PFSK-1 (cell line): ENCODE measurements around the gene PTPN22.

Experiments used
- FOXP2 ChIP-seq: optimal IDR thresholded peaks from 2 replicates; pipeline ENCODE3; 2011; ENCODE audit warnings: borderline replicate concordance, control low read depth, inconsistent platforms; ENCODE audit not compliant: insufficient read depth; ENCODE audit errors: extremely low read length, extremely low read depth
- POLR2AphosphoS5 ChIP-seq: IDR thresholded peaks from 2 replicates; pipeline ENCODE4 v1.6.1; 2012; ENCODE audit warnings: low read depth, mild to moderate bottlenecking, control low read depth, low read length, moderate library complexity
- REST ChIP-seq, 2 experiments: IDR thresholded peaks; 2 replicates each; pipeline versions ENCODE4 v1.6.1 to v1.8.0; 2011 to 2012; ENCODE audit warnings: low read depth in 2 of 2, low read length in 2 of 2, control low read depth in 1 of 2, inconsistent platforms in 1 of 2, mild to moderate bottlenecking in 1 of 2, moderate library complexity in 1 of 2; ENCODE audit not compliant: insufficient read depth in 1 of 2
- SIN3A ChIP-seq: IDR thresholded peaks from 2 replicates; pipeline ENCODE4 v1.6.1; 2012; ENCODE audit warnings: mild to moderate bottlenecking, low read length, moderate library complexity, borderline replicate concordance; ENCODE audit not compliant: insufficient read depth
- TAF1 ChIP-seq: IDR thresholded peaks from 2 replicates; pipeline ENCODE4 v1.6.1; 2012; ENCODE audit warnings: low read length, control low read depth, borderline replicate concordance; ENCODE audit not compliant: insufficient read depth

The PTPN22 gene

GRCh38 chr1:113797472-113797871 lies 74.0 kb downstream of the PTPN22 start:
- TF ChIP-seq SIN3A (no peak), REST (IDR thresholded peaks at IDR 0.05; ENCODE audit: insufficient read depth in 1 of 2, low read depth in 2 of 2, low read length in 2 of 2) (no peak), FOXP2 (no peak), TAF1 (no peak), POLR2AphosphoS5 (no peak)

DNA sequence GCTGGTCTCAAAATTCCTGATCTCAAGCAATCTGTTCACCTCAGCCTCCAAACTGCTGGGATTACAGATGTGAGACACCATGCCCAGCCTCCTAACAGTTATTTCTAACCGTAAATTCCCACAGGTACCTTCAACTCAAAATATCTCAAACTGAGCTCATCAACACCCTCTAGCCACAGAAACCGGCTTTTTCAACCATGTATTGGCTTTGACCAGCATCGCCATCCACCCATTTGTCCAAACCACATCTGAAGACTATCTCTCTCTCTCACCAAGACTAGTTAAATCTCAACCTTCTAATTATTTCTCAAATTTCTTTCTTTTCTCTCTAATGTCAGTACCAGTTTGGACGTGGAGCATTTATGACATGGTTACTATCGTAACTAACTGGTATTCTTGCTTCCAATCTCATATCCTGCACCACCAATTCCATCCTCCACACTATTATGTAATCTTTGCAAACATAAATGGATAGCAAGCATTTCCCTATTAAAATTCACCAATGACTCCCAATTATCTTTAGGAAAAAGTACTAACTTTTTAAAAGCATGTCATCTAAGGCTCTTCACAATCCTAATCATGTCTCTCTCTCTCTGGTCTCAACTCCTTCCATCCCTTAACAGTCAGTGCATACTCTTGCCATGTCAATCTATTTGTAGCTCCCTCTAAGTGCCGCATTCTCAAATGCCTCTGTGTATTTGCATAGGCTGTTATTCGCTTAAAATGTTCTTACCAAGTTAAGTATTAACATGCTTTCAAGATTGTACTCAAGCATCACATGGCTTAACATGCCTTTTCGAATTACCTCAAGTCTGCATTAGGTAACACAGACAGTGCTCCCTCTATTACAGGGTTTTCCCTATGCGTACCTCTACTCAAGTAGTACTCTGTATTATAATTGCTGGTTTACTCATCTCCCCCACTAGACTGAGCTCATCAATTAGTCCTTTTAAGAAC lies 77.4 kb downstream of the PTPN22 start:
- no peak for TF ChIP-seq POLR2AphosphoS5
- TF ChIP-seq TAF1: no peak
- TF ChIP-seq FOXP2: no peak
- no peak for TF ChIP-seq REST (IDR thresholded peaks at IDR 0.05; ENCODE audit: insufficient read depth in 1 of 2, low read depth in 2 of 2, low read length in 2 of 2)
- TF ChIP-seq SIN3A: no peak

DNA sequence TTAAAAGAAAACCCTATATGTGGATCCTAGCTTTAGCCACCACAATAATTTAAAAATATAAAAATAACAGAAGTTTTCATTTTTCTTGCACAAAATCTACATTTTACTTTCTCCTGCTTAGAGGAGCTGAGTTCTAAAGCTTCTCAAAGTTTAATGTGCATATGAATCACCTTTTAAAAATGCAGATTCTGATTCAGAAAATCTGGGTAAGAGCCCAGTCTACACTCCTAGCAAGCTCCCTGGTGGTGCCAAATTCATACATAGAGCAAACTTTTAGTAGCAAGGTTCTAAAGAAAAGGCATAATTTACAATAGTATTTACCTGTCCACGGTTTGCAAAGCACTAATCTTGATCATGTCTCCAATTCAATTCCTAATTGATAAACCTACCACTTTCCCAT lies 78.5 kb downstream of the PTPN22 start:
- no peak for TF ChIP-seq POLR2AphosphoS5
- TF ChIP-seq FOXP2: no peak
- TF ChIP-seq SIN3A: no peak
- TF ChIP-seq REST (IDR thresholded peaks at IDR 0.05; ENCODE audit: insufficient read depth in 1 of 2, low read depth in 2 of 2, low read length in 2 of 2): no peak
- TF ChIP-seq TAF1: no peak

DNA sequence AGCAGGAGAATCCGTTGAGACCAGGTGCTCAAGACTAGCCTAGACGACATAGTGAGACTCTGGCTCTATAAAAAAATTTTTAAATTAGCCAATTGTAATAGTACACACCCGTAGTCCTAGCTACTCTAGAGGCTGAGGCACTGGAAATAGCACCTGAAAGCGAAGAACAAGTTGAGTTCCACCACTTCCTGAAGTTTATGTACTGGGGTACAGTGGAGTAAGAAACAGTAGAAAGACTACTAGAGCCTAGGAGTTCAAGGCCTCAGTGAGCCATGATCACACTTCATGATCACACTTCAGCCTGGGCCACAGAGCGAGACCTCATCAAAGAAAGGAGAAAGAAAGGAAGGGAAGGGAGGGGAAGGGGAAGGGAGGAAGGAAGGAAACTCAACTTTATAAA lies 79.0 kb downstream of the PTPN22 start:
- TF ChIP-seq TAF1: no peak
- TF ChIP-seq FOXP2: no peak
- TF ChIP-seq SIN3A: no peak
- no peak for TF ChIP-seq POLR2AphosphoS5
- no peak for TF ChIP-seq REST (IDR thresholded peaks at IDR 0.05; ENCODE audit: insufficient read depth in 1 of 2, low read depth in 2 of 2, low read length in 2 of 2)

DNA sequence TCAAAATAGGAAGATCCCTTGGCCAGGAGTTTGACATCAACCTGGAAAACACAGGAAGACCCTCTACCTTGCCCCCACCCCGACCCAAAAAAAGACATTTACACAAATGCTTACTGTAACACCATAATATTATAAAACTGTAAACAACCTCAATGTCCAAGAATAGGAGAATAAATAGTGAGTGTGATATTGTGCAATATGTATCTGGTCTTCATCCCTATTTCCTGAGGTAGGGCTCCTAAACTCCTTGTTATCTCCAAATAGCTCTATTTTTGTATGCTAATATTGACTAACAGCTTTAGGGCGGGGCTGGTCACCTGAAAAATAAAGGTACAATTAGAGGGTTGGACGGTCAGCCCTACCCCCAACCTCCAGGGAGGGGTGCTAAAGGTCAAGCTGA lies 82.7 kb downstream of the PTPN22 start:
- TF ChIP-seq TAF1 (no peak), SIN3A (no peak)
